HG03108 (cell line): ENCODE data around the gene HEXD.
"Not testable (repeated sequence)": the region's sequence is repeated elsewhere in the genome, so short reads cannot be mapped to it uniquely, and the experiment has no call there.

Source experiments
- ATAC-seq: cut with Tn5 transposase; IDR thresholded peaks from one replicate; pipeline ENCODE4 v1.9.1; 2021; ENCODE audit warnings: moderate library complexity; ENCODE audit not compliant: unreplicated experiment

Gene HEXD

GRCh38 chr17:82457073-82457928, 39.2 kb downstream of the HEXD start:
- ATAC-seq = no peak

GRCh38 chr17:82457929-82458178, 39.7 kb downstream of the HEXD start:
- ATAC-seq = no peak

- ATAC-seq = peak; percentile 96
Observed at GRCh38 chr17:82458179-82458884, 40.2 kb downstream of the HEXD start, which contains the start of gene NARF. Gene NARF, plus strand, starts transcription at chr17:82458741. Its CDS starts 63 bp downstream, at chr17:82458804.

GRCh38 chr17:82458885-82459424, 40.8 kb downstream of the HEXD start:
- ATAC-seq = no peak

- not testable (repeated sequence) for ATAC-seq
Observed at GRCh38 chr17:82459936-82460335, 41.8 kb downstream of the HEXD start.

GRCh38 chr17:82461827-82462524, 43.8 kb downstream of the HEXD start:
- ATAC-seq = no peak

GRCh38 chr17:82463391-82463790, 45.2 kb downstream of the HEXD start:
- ATAC-seq = no peak

- no peak for ATAC-seq
Observed at GRCh38 chr17:82463925-82464566, 45.9 kb downstream of the HEXD start.

- no peak for ATAC-seq
Observed at GRCh38 chr17:82464567-82464929, 46.4 kb downstream of the HEXD start.

GRCh38 chr17:82465023-82465603, 47.0 kb downstream of the HEXD start:
- ATAC-seq = no peak

GRCh38 chr17:82468692-82469091, 50.5 kb downstream of the HEXD start:
- ATAC-seq = no peak

- ATAC-seq = no peak
Observed at GRCh38 chr17:82470065-82470464, 51.9 kb downstream of the HEXD start.

- no peak for ATAC-seq
Observed at GRCh38 chr17:82474223-82475010, 56.3 kb downstream of the HEXD start.

GRCh38 chr17:82475458-82475857, 57.3 kb downstream of the HEXD start:
- no peak for ATAC-seq

- no peak for ATAC-seq
Observed at GRCh38 chr17:82477934-82478333, 59.8 kb downstream of the HEXD start.

GRCh38 chr17:82479602-82480001, 61.5 kb downstream of the HEXD start:
- no peak for ATAC-seq

- no peak for ATAC-seq
Observed at GRCh38 chr17:82480318-82480717, 62.2 kb downstream of the HEXD start.

- ATAC-seq = no peak
Observed at GRCh38 chr17:82483204-82483660, 65.1 kb downstream of the HEXD start.

- no peak for ATAC-seq
Observed at GRCh38 chr17:82483836-82484235, 65.7 kb downstream of the HEXD start.
